Hepatocyte (in vitro differentiated cells): ENCODE results near the gene RNF169. TPM values are rescaled to one million over a fixed set of nuclear protein-coding genes. Genes with fewer than 3 reads are reported as not detected.
A peak's percentile ranks its signal among the peaks of the same experiment; 100 is the strongest.

ENCODE experiments used
- DNase-seq: peaks from one replicate; pipeline ENCODE4 v3.0.0-alpha.2; 2016; ENCODE audit warnings: low spot score
- H2AFZ ChIP-seq: fragments of 200-600 bp; sonication (generic); 2 replicates; pipeline ENCODE4 v1.6.0; 2016; ENCODE audit warnings: antibody characterized with exemption, mild to moderate bottlenecking
- H3K27ac ChIP-seq: fragments of 200-600 bp; sonication (generic); 2 replicates; pipeline ENCODE4 v1.5.1; 2016; ENCODE audit warnings: mild to moderate bottlenecking
- H3K27me3 ChIP-seq: fragments of 200-600 bp; sonication (generic); 2 replicates; pipeline ENCODE4 v1.6.1; 2016
- H3K36me3 ChIP-seq: fragments of 200-600 bp; sonication (generic); replicated peaks from 2 replicates; pipeline ENCODE4 v1.5.1; 2016; ENCODE audit warnings: low read depth; ENCODE audit not compliant: insufficient read depth
- H3K4me1 ChIP-seq: fragments of 200-600 bp; sonication (generic); 2 replicates; pipeline ENCODE4 v1.5.1; 2016; ENCODE audit warnings: mild to moderate bottlenecking, moderate library complexity; ENCODE audit not compliant: insufficient read depth
- H3K4me2 ChIP-seq: fragments of 200-600 bp; sonication (generic); 2 replicates; pipeline ENCODE4 v1.6.0; 2016
- H3K4me3 ChIP-seq: fragments of 200-600 bp; sonication (generic); 2 replicates; pipeline ENCODE4 v1.5.1; 2016; ENCODE audit warnings: mild to moderate bottlenecking
- H3K79me2 ChIP-seq: fragments of 200-600 bp; sonication (generic); 2 replicates; pipeline ENCODE4 v1.6.0; 2017; ENCODE audit warnings: mild to moderate bottlenecking
- H3K9me2 ChIP-seq: fragments of 200-600 bp; sonication (generic); replicated peaks from 2 replicates; pipeline ENCODE4 v1.6.0; 2017; ENCODE audit warnings: mild to moderate bottlenecking; ENCODE audit not compliant: insufficient read depth
- H3K9me3 ChIP-seq: fragments of 200-600 bp; sonication (generic); 2 replicates; pipeline ENCODE4 v1.5.1; 2016; ENCODE audit warnings: low read depth, mild to moderate bottlenecking
- H4K20me1 ChIP-seq: fragments of 200-600 bp; sonication (generic); 2 replicates; pipeline ENCODE4 v1.6.0; 2016; ENCODE audit warnings: mild to moderate bottlenecking; ENCODE audit not compliant: insufficient read depth, poor library complexity, severe bottlenecking
- CTCF ChIP-seq: fragments of 200-600 bp; sonication (generic); IDR thresholded peaks from 2 replicates; pipeline ENCODE4 v1.5.1; 2016; ENCODE audit warnings: antibody characterized with exemption, mild to moderate bottlenecking; ENCODE audit not compliant: poor library complexity
- EZH2 ChIP-seq: fragments of 200-600 bp; sonication (generic); IDR thresholded peaks from 2 replicates; pipeline ENCODE4 v1.6.1; 2016; ENCODE audit warnings: antibody characterized with exemption, mild to moderate bottlenecking, borderline replicate concordance
- EZH2phosphoT487 ChIP-seq: fragments of 200-600 bp; sonication (generic); IDR thresholded peaks from one replicate; pipeline ENCODE4 v1.6.1; 2018; ENCODE audit warnings: antibody characterized with exemption, mild to moderate bottlenecking, low read depth, moderate library complexity; ENCODE audit not compliant: unreplicated experiment, severe bottlenecking
- WGBS: methylation state at CpG from one replicate; pipeline ENCODE4 v1.1.6; 2016; ENCODE audit warnings: low lambda C conversion rate; ENCODE audit errors: missing lambda C conversion rate; 5-methylcytosine and 5-hydroxymethylcytosine counted together
- polyA plus RNA-seq: library from polyadenylated mRNA; unstranded; fragments of >200 nt; fragmentation: Nextera tagmentation; extraction: Ambion mirVana; gene quantifications from 2 replicates; pipeline ENCODE4 v1.2.1, GENCODE V29; 2016
- total RNA-seq: library from RNA; depleted of rRNA; stranded (reverse); fragments of >200 nt; gene quantifications from 2 replicates; pipeline ENCODE4 v1.2.3, GENCODE V29; 2014

The RNF169 gene
- 18.8 and 20.4 TPM in 2 replicates for total RNA-seq
- polyA plus RNA-seq = 2.0 and 2.4 TPM in 2 replicates

GRCh38 chr11:74748211-74749126 lies at the start of gene RNF169:
RNF169 (plus strand) TSS chr11:74748849; CDS start chr11:74748881, 32 bp downstream.
- TF ChIP-seq EZH2 = no peak
- TF ChIP-seq CTCF = no peak
- no peak for TF ChIP-seq EZH2phosphoT487
- peaks cover 12% of the 10 kb centered on the region for H3K4me1 ChIP-seq
- H3K27me3 ChIP-seq = no peaks in the 10 kb centered on the region
- no peaks in the 10 kb centered on the region for H3K9me3 ChIP-seq
- H3K4me2 ChIP-seq = peak within 1 kb of the TSS; percentile 85
- peak; percentile 98 for DNase-seq
- H3K36me3 ChIP-seq = no peaks in the 10 kb centered on the region
- H3K9me2 ChIP-seq = no peaks in the 10 kb centered on the region
- H4K20me1 ChIP-seq = peaks cover 3% of the 10 kb centered on the region
- peak within 1 kb of the TSS; percentile 90 for H3K27ac ChIP-seq
- H2AFZ ChIP-seq = peak within 1 kb of the TSS; percentile 85
- H3K79me2 ChIP-seq = peaks cover 43% of the 10 kb centered on the region
- H3K4me3 ChIP-seq = peak within 1 kb of the TSS; percentile 48
- 2% methylated on average over 28 of the region's 47 CpGs for WGBS

GRCh38 chr11:74699615-74700396 lies 48.8 kb upstream of the RNF169 start:
- Histone ChIP-seq H3K4me3 (no peak overlapping the region), H3K36me3 (no peaks in the 10 kb centered on the region), H3K9me3 (no peaks in the 10 kb centered on the region), H3K27ac (no peak overlapping the region), H3K4me1 (peaks cover 7% of the 10 kb centered on the region), H3K27me3 (no peaks in the 10 kb centered on the region), H3K9me2 (no peaks in the 10 kb centered on the region), H3K4me2 (no peak overlapping the region), H3K79me2 (no peaks in the 10 kb centered on the region), H4K20me1 (no peaks in the 10 kb centered on the region), H2AFZ (no peak overlapping the region)
- TF ChIP-seq EZH2 (no peak), CTCF (no peak), EZH2phosphoT487 (no peak)
- WGBS = 83% methylated on average over 9 of the region's 9 CpGs
- DNase-seq = no peak

GRCh38 chr11:74701351-74701750 lies 47.3 kb upstream of the RNF169 start:
- WGBS = 73% methylated on average over 8 of the region's 8 CpGs
- no peak for DNase-seq
- Histone ChIP-seq H3K79me2 (no peaks in the 10 kb centered on the region), H3K4me1 (peaks cover 4% of the 10 kb centered on the region), H3K4me3 (no peak overlapping the region), H3K4me2 (no peak overlapping the region), H2AFZ (no peak overlapping the region), H3K9me3 (no peaks in the 10 kb centered on the region), H3K27ac (no peak overlapping the region), H3K36me3 (no peaks in the 10 kb centered on the region), H4K20me1 (no peaks in the 10 kb centered on the region), H3K9me2 (no peaks in the 10 kb centered on the region), H3K27me3 (no peaks in the 10 kb centered on the region)
- peak; percentile 14 for TF ChIP-seq CTCF
- no peak for TF ChIP-seq EZH2
